Gastroesophageal sphincter (tissue), 3 donors: ENCODE measurements around the gene AP2M1.

Source experiments
- POLR2A ChIP-seq, 2 donors: fragments of 450-650 bp; IDR thresholded peaks; one replicate each; pipeline ENCODE4 v1.6.1; 2017; ENCODE audit warnings: antibody characterized with exemption in 2 of 2, mild to moderate bottlenecking in 2 of 2, moderate library complexity in 1 of 2
- POLR2AphosphoS5 ChIP-seq: sonication (generic); formaldehyde crosslinking; IDR thresholded peaks from one replicate; pipeline ENCODE4 v1.6.1; 2017; ENCODE audit warnings: antibody characterized with exemption
- TF ChIP-seq, protein P1 (sequence below), 4 experiments: fragments of 200-600 bp in 2 of 4; fragments of 450-650 bp in 2 of 4; sonication (generic) in 1 of 4; IDR thresholded peaks; one replicate each; pipeline ENCODE4 v1.5.1; 2017 to 2019; ENCODE audit warnings: antibody characterized with exemption in 4 of 4, mild to moderate bottlenecking in 2 of 4, moderate library complexity in 2 of 4

DNA sequence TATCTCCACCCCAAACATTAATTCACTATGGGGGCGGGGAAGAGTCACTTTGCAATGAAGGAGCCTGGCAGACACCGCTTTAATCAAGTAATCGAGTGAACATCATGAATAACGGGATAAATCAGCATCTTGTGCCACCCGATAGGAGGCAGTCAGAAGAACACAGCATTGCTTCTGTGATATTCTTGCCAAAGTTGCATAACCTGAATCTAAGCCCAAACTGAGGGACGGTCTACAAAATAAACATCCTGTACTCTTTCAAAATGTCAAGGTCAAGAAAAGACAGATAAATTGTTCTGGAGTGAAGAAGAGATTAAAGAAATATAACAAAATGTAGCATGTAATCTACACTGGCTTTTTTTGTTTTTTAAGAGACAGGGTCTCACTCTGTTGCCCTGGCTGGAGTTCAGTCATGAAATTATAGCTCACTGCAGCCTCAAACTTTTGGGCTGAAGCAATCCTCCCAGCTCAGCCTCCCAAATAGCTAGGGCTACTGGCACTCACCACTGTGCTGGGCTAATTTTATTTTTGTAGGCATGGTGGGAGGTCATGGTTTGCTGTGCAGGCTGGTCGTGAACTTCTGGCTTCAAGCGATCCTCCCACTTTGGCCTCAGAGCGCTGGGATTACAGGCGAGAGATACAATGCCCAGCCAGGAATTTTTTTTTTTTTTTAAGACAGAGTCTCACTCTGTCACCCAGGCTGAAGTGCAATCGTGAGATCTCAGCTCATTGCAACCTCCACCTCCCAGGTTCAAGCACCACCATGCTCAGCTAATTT is 34.7 kb downstream of the AP2M1 start:
- TF ChIP-seq, protein P1, sequence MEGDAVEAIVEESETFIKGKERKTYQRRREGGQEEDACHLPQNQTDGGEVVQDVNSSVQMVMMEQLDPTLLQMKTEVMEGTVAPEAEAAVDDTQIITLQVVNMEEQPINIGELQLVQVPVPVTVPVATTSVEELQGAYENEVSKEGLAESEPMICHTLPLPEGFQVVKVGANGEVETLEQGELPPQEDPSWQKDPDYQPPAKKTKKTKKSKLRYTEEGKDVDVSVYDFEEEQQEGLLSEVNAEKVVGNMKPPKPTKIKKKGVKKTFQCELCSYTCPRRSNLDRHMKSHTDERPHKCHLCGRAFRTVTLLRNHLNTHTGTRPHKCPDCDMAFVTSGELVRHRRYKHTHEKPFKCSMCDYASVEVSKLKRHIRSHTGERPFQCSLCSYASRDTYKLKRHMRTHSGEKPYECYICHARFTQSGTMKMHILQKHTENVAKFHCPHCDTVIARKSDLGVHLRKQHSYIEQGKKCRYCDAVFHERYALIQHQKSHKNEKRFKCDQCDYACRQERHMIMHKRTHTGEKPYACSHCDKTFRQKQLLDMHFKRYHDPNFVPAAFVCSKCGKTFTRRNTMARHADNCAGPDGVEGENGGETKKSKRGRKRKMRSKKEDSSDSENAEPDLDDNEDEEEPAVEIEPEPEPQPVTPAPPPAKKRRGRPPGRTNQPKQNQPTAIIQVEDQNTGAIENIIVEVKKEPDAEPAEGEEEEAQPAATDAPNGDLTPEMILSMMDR (IDR thresholded peaks at IDR 0.05) = no peak
- no peak for TF ChIP-seq POLR2AphosphoS5
- TF ChIP-seq POLR2A (IDR thresholded peaks at IDR 0.05) = no peak
